ENCODE results near the gene WNT3.

GRCh38 chr17:46764709-46765401 lies 53.6 kb downstream of the WNT3 start:
- TF ChIP-seq CTCF (IDR thresholded peaks at IDR 0.05) (no peak), POLR2A (IDR thresholded peaks at IDR 0.05) (no peak)

Measured in uterus (tissue), 2 donors.